Naive thymus-derived CD4-positive, alpha-beta T cell (primary cell): ENCODE results near the gene GASK1A. TPM values are rescaled to one million over a fixed set of nuclear protein-coding genes. Genes with fewer than 3 reads are reported as not detected.

Experiments
- ATAC-seq: fragments of 150-1000 bp; cut with Tn5 transposase; 2 replicates; pipeline ENCODE4 v1.10.0; 2021; ENCODE audit warnings: mild to moderate bottlenecking, moderate library complexity
- CTCF ChIA-PET: fragments of 350-600 bp; sonication (Branson Sonifier 250); formaldehyde crosslinking; loops from one replicate; lab custom pipeline; 2021; ENCODE audit warnings: antibody characterized with exemption; lab: Charles Lee
- POLR2A ChIA-PET: fragments of 350-600 bp; sonication (Branson Sonifier 250); formaldehyde crosslinking; loops from one replicate; lab custom pipeline; 2021; ENCODE audit warnings: antibody characterized with exemption, inconsistent platforms; lab: Charles Lee
- DNase-seq, 9 donors: peaks; one replicate each; pipeline versions ENCODE4 v3.0.0 to v3.0.0-alpha.2; 2020 to 2022; ENCODE audit warnings: mixed read lengths in 1 of 9
- H3K27ac ChIP-seq: one replicate; pipeline ENCODE4 v1.7.0; 2013; ENCODE audit warnings: mild to moderate bottlenecking, low read depth, low read length, moderate library complexity
- H3K27me3 ChIP-seq, 2 donors: one replicate each; pipeline ENCODE4 v1.7.0; 2013; ENCODE audit warnings: low read length in 2 of 2, mild to moderate bottlenecking in 2 of 2, moderate library complexity in 2 of 2; ENCODE audit not compliant: control insufficient read depth in 2 of 2, insufficient read depth in 2 of 2
- H3K36me3 ChIP-seq, 3 experiments: 1 replicate in 2 of 3; 2 replicates in 1 of 3; pipeline ENCODE4 v1.7.0; 2013; ENCODE audit warnings: low read length in 3 of 3, mild to moderate bottlenecking in 3 of 3, moderate library complexity in 1 of 3; ENCODE audit not compliant: insufficient read depth in 3 of 3, control insufficient read depth in 2 of 3
- H3K4me1 ChIP-seq, 2 donors: one replicate each; pipeline ENCODE4 v1.7.0; 2013; ENCODE audit warnings: low read length in 2 of 2, mild to moderate bottlenecking in 2 of 2, moderate library complexity in 1 of 2; ENCODE audit not compliant: control insufficient read depth in 2 of 2, insufficient read depth in 2 of 2
- H3K4me3 ChIP-seq: 2 replicates; pipeline ENCODE4 v1.7.0; 2013; ENCODE audit warnings: mild to moderate bottlenecking, low read length
- H3K9me3 ChIP-seq, 3 experiments: 1 replicate in 2 of 3; 2 replicates in 1 of 3; pipeline ENCODE4 v1.7.0; 2013; ENCODE audit warnings: low read length in 3 of 3; ENCODE audit not compliant: control insufficient read depth in 2 of 3
- H3K27ac Mint-ChIP-seq, 9 donors: one replicate each; pipeline ENCODE4 v1.8.0; 2020 to 2022; ENCODE audit warnings: mixed read lengths in 9 of 9, mild to moderate bottlenecking in 8 of 9, moderate library complexity in 5 of 9, inconsistent platforms in 2 of 9
- H3K27me3 Mint-ChIP-seq, 5 donors: one replicate each; pipeline ENCODE4 v1.8.0; 2021 to 2022; ENCODE audit warnings: mixed read lengths in 5 of 5, mild to moderate bottlenecking in 1 of 5
- H3K36me3 Mint-ChIP-seq, 5 donors: one replicate each; pipeline ENCODE4 v1.8.0; 2020 to 2022; ENCODE audit warnings: mixed read lengths in 5 of 5, mild to moderate bottlenecking in 3 of 5, inconsistent platforms in 1 of 5
- H3K4me1 Mint-ChIP-seq, 7 donors: one replicate each; pipeline ENCODE4 v1.8.0; 2020 to 2022; ENCODE audit warnings: mixed read lengths in 7 of 7, mild to moderate bottlenecking in 3 of 7, inconsistent platforms in 1 of 7
- H3K4me3 Mint-ChIP-seq, 10 donors: one replicate each; pipeline ENCODE4 v1.8.0; 2020 to 2022; ENCODE audit warnings: mild to moderate bottlenecking in 10 of 10, mixed read lengths in 10 of 10, moderate library complexity in 6 of 10, inconsistent platforms in 2 of 10
- H3K9me3 Mint-ChIP-seq, 11 donors: one replicate each; pipeline ENCODE4 v1.8.0; 2020 to 2022; ENCODE audit warnings: mixed read lengths in 11 of 11, mild to moderate bottlenecking in 4 of 11, inconsistent platforms in 1 of 11, moderate library complexity in 1 of 11
- intact Hi-C, 2 donors: fragments of 100-400 bp; cut with micrococcal nuclease; formaldehyde crosslinking; loops; one replicate each; pipeline ENCODE4 v1.15.1; 2023
- polyA plus RNA-seq, 2 donors: library from polyadenylated mRNA; unstranded; fragments of 300-500 nt; fragmentation: Illumina TruSeq; gene quantifications; one replicate each; pipeline ENCODE4 v1.2.3, GENCODE V29; 2021
- total RNA-seq, 6 experiments: library from RNA in 5 of 6; stranded (reverse) in 5 of 6; gene quantifications; 1 replicate in 5 of 6; 2 replicates in 1 of 6; pipeline ENCODE4 v1.2.3 and lab custom pipeline; 2021 to 2026

Gene GASK1A
- total and polyA plus RNA-seq, 7 experiments from 2014 or later: 0.20 to 0.24 (median 0.21) TPM; not detected in 4

DNA sequence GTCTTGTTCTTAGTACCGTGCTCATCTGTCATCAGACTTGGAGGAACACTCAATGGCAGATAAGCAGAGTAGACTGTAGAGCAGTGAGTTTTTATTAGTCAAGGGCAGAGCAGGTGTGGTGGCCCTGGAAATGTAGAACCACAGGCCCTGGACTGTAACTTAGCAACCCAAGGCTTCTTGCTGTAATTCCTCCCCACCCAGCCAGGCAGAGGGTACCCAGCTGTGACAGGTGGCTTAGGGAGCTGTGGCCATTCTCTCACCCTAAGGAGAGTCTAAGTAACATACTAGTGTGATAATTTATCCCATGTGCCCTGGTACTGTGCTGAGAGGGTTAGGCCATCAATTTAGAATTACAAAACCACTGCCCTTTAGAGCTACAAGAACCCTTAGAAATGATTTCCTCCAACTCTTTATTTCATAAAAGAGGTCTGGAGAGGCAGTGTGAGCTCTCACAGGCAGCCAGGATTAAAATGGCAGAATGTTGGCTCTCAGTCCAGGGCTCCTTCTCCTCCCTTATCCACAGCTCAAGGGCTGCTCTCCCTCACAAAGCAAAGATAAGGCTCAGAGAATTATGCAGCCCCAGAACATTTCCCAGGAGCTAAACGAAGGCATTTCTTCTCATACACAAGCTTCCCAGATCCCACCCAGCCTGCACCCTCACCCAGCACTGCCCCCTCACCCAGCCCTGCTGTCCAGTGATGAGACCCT lies 123.8 kb downstream of the GASK1A start:
- peaks cover 11 to 42% (median 22%) of the 10 kb centered on the region in 7 donors for H3K4me1 Mint-ChIP-seq
- no peak for ATAC-seq
- POLR2A ChIA-PET: no interaction called here

DNA sequence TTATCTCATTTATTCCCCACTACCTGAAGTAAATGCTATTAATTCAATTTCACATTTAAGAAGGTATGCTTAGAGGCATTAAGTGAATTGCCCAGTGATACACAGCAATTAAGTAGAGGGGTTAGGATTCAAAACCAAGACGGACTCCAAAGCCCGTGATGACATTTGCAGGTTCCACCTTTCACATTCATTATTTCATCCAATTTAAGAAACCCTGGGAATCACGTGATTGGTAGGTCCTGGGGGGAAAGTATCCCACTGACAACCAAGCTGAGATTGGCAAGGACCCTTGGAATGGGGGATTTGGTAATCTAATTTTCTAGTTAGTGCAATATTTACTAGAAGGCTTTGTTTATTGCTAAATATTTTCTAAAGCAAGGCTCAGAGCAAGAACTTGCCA lies 124.9 kb downstream of the GASK1A start:
- POLR2A ChIA-PET: interaction anchor here (1.1 kb wide), 1 partner anchor 23 kb away, joined by 3 read pairs; no protein-coding TSS in a partner anchor
- H3K4me3 Mint-ChIP-seq: peak overlapping the region in 7 of 10 donors; percentile 23 to 85 (median 79)

More for the DNA sequence above, 123.8 kb downstream of the GASK1A start:
- Mint-ChIP-seq H3K9me3 (no peaks in the 10 kb centered on the region), H3K4me3 (peak overlapping the region in 1 of 10 donors; percentile 46), H3K27me3 (peaks cover 0 to 8% (median 0%) of the 10 kb centered on the region in 5 donors), H3K36me3 (peaks cover 0 to 8% (median 0%) of the 10 kb centered on the region in 5 donors), H3K27ac (peak overlapping the region in 1 of 9 donors; percentile 62)
- Histone ChIP-seq H3K36me3 (peaks cover 0 to 2% (median 0%) of the 10 kb centered on the region in 3 experiments), H3K27ac (no peak overlapping the region), H3K4me3 (no peak overlapping the region), H3K4me1 (peaks cover 9 to 18% of the 10 kb centered on the region in 2 donors), H3K9me3 (no peaks in the 10 kb centered on the region), H3K27me3 (no peaks in the 10 kb centered on the region)
- intact Hi-C loops: loop anchor here in 1 of 2 donors (10.0 kb wide), 1 partner anchor 498 kb away; the partner anchor contains the start of gene NKTR
- DNase-seq: no peak
- CTCF ChIA-PET: interaction anchor here (1.4 kb wide), 1 partner anchor 141 kb away, joined by 4 read pairs; no protein-coding TSS in a partner anchor

GRCh38 chr3:43104660-43105595 lies 125.8 kb downstream of the GASK1A start:
- Histone ChIP-seq H3K36me3 (peaks cover 0 to 2% (median 0%) of the 10 kb centered on the region in 3 experiments), H3K27ac (no peak overlapping the region), H3K4me3 (peak overlapping the region; percentile 50), H3K4me1 (peaks cover 9 to 18% of the 10 kb centered on the region in 2 donors), H3K27me3 (no peaks in the 10 kb centered on the region), H3K9me3 (no peaks in the 10 kb centered on the region)
- DNase-seq (peak in 6 of 9 donors; percentile 8 to 36 (median 27)), ATAC-seq (peak; percentile 3)
- POLR2A ChIA-PET: interaction anchor here (0.6 to 1.1 kb wide), 4 partner anchors 8 to 389 kb away, joined by 3 to 5 read pairs (median 3); partner anchors contain the start of gene SNRK
- peak overlapping the region in 3 of 9 donors; percentile 46 to 74 (median 68) for H3K27ac Mint-ChIP-seq
- intact Hi-C loops: loop anchor here (5.0 to 10.0 kb wide), 5 partner anchors 57 to 1143 kb away; partner anchors contain the start of genes ABHD5 (in 1 of the 2), NKTR (in 1 of the 2) and ULK4 (in 1 of the 2)
- peak overlapping the region; percentile 70 to 88 (median 83) for H3K4me3 Mint-ChIP-seq
- H3K27me3 Mint-ChIP-seq: peaks cover 0 to 9% (median 0%) of the 10 kb centered on the region in 5 donors
- peaks cover 0 to 1% (median 0%) of the 10 kb centered on the region in 11 donors for H3K9me3 Mint-ChIP-seq
- CTCF ChIA-PET: interaction anchor here (0.8 to 0.9 kb wide), 4 partner anchors 144 to 1095 kb away, joined by 3 read pairs; no protein-coding TSS in a partner anchor
- peaks cover 11 to 38% (median 21%) of the 10 kb centered on the region in 7 donors for H3K4me1 Mint-ChIP-seq
- no peaks in the 10 kb centered on the region for H3K36me3 Mint-ChIP-seq

More for the DNA sequence above, 124.9 kb downstream of the GASK1A start:
- Histone ChIP-seq H3K27ac (no peak overlapping the region), H3K9me3 (no peaks in the 10 kb centered on the region), H3K4me3 (no peak overlapping the region), H3K27me3 (no peaks in the 10 kb centered on the region), H3K4me1 (peaks cover 9 to 18% of the 10 kb centered on the region in 2 donors), H3K36me3 (peaks cover 0 to 2% (median 0%) of the 10 kb centered on the region in 3 experiments)
- DNase-seq (no peak), ATAC-seq (no peak)
- Mint-ChIP-seq H3K27ac (peak overlapping the region in 1 of 9 donors; percentile 46), H3K4me1 (peaks cover 11 to 38% (median 21%) of the 10 kb centered on the region in 7 donors), H3K36me3 (peaks cover 0 to 4% (median 0%) of the 10 kb centered on the region in 5 donors), H3K9me3 (no peaks in the 10 kb centered on the region), H3K27me3 (peaks cover 0 to 9% (median 0%) of the 10 kb centered on the region in 5 donors)
- intact Hi-C loops: loop anchor here in 1 of 2 donors (10.0 kb wide), 1 partner anchor 499 kb away; the partner anchor contains the start of gene NKTR
- CTCF ChIA-PET: no interaction called here

- CTCF ChIA-PET: interaction anchor here (0.8 to 0.9 kb wide), 2 partner anchors 145 to 271 kb away, joined by 3 read pairs; no protein-coding TSS in a partner anchor
- intact Hi-C loops: loop anchor here (1.0 to 10.0 kb wide), 13 partner anchors 57 to 1143 kb away; partner anchors contain the start of genes ABHD5 (in 2 of the 2), ANO10 (in 1 of the 2), NKTR (in 1 of the 2) and SNRK (in 1 of the 2)
- H3K36me3 Mint-ChIP-seq: no peaks in the 10 kb centered on the region
Measured at GRCh38 chr3:43105596-43106292, 126.6 kb downstream of the GASK1A start, which contains the start of gene POMGNT2. TSS of gene POMGNT2 (minus strand) at chr3:43106079. CDS start at chr3:43081431, 24,648 bp downstream.

DNA sequence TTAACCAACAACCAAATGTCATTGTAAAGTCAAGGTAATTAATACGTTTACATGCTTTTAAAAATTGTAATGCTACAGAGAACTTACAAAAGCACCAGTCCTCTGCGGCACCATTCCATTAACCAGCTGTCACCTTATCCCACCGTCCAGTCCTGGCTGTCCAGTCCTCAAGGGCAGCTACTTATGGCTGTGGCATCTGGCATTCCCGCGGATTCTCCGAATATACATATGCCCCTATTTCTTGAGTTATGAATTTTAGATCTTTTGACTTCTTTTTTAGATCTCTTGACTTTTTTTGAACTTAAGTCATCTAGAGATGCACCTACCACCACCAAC lies 127.2 kb downstream of the GASK1A start:
- ChIA-PET CTCF (no interaction called here), POLR2A (no interaction called here)
- Mint-ChIP-seq H3K4me3 (peak overlapping the region; percentile 70 to 87 (median 84)), H3K9me3 (peaks cover 0 to 1% (median 0%) of the 10 kb centered on the region in 11 donors), H3K27ac (peak overlapping the region in 7 of 9 donors; percentile 65 to 91 (median 72)), H3K27me3 (peaks cover 0 to 9% (median 0%) of the 10 kb centered on the region in 5 donors), H3K36me3 (no peaks in the 10 kb centered on the region), H3K4me1 (peaks cover 11 to 33% (median 19%) of the 10 kb centered on the region in 7 donors)
- intact Hi-C loops: loop anchor here (1.0 to 10.0 kb wide), 13 partner anchors 56 to 1144 kb away; partner anchors contain the start of genes ABHD5 (in 2 of the 2), ANO10 (in 1 of the 2), NKTR (in 1 of the 2) and SNRK (in 1 of the 2)
- Histone ChIP-seq H3K9me3 (no peaks in the 10 kb centered on the region), H3K4me3 (peak overlapping the region; percentile 67), H3K36me3 (peaks cover 0 to 2% (median 0%) of the 10 kb centered on the region in 3 experiments), H3K27me3 (no peaks in the 10 kb centered on the region), H3K27ac (peak overlapping the region; percentile 76), H3K4me1 (peaks cover 9 to 18% of the 10 kb centered on the region in 2 donors)
- ATAC-seq (no peak), DNase-seq (no peak)

More at GRCh38 chr3:43105596-43106292, 126.6 kb downstream of the GASK1A start, which contains the start of gene POMGNT2:
- peak; percentile 97 for ATAC-seq
- H3K4me1 Mint-ChIP-seq: peaks cover 11 to 38% (median 21%) of the 10 kb centered on the region in 7 donors
- peaks cover 0 to 1% (median 0%) of the 10 kb centered on the region in 11 donors for H3K9me3 Mint-ChIP-seq
- Histone ChIP-seq H3K9me3 (no peaks in the 10 kb centered on the region), H3K4me3 (peak within 1 kb of the TSS; percentile 67), H3K27me3 (no peaks in the 10 kb centered on the region), H3K36me3 (peaks cover 0 to 2% (median 0%) of the 10 kb centered on the region in 3 experiments), H3K4me1 (peaks cover 9 to 18% of the 10 kb centered on the region in 2 donors), H3K27ac (peak within 1 kb of the TSS; percentile 76)
- peak within 1 kb of the TSS; percentile 70 to 88 (median 85) for H3K4me3 Mint-ChIP-seq
- peaks cover 0 to 9% (median 0%) of the 10 kb centered on the region in 5 donors for H3K27me3 Mint-ChIP-seq
- POLR2A ChIA-PET: interaction anchor here (1.0 kb wide), 1 partner anchor 9 kb away, joined by 5 read pairs; no protein-coding TSS in a partner anchor
- DNase-seq: peak; percentile 78 to 92 (median 88)
- peak within 1 kb of the TSS in 8 of 9 donors; percentile 46 to 91 (median 71) for H3K27ac Mint-ChIP-seq
